Omental fat pad (tissue), 4 donors: ENCODE data around the gene GUCY1A2. TPM values are rescaled to one million over a fixed set of nuclear protein-coding genes. Genes with fewer than 3 reads are reported as not detected.

Source experiments
- ATAC-seq: fragments of 150-250 bp; one replicate; pipeline ENCODE4 v1.9.1; 2016; ENCODE audit warnings: mild to moderate bottlenecking, moderate library complexity; ENCODE audit not compliant: low FRiP score
- DNase-seq: peaks from one replicate; pipeline ENCODE4 v3.0.0-alpha.2; 2019; ENCODE audit warnings: low spot score
- CTCF ChIP-seq, 3 donors: fragments of 450-650 bp; IDR thresholded peaks; one replicate each; pipeline ENCODE4 v1.5.1; 2016 to 2017; ENCODE audit warnings: antibody characterized with exemption in 3 of 3, mild to moderate bottlenecking in 3 of 3, moderate library complexity in 2 of 3
- total RNA-seq, 4 donors: library from RNA; depleted of rRNA; stranded (reverse); fragments of >200 nt; gene quantifications; one replicate each; pipeline ENCODE4 v1.1.0, GENCODE V29; 2016

Gene GUCY1A2
- total RNA-seq, 4 donors from 2014 or later = 2.8 to 26.6 (median 5.1) TPM

- DNase-seq = no peak
- TF ChIP-seq CTCF (IDR thresholded peaks at IDR 0.05) = no peak
- no peak for ATAC-seq
Observed at GRCh38 chr11:107042748-107043147, 24.5 kb upstream of the GUCY1A2 start.

- no peak for TF ChIP-seq CTCF (IDR thresholded peaks at IDR 0.05)
- no peak for ATAC-seq
- DNase-seq = no peak
Observed at GRCh38 chr11:107041088-107041444, 22.8 kb upstream of the GUCY1A2 start.

GRCh38 chr11:107040433-107041087 is 22.3 kb upstream of the GUCY1A2 start:
- ATAC-seq (no peak), DNase-seq (no peak)
- no peak for TF ChIP-seq CTCF (IDR thresholded peaks at IDR 0.05)

- DNase-seq (no peak), ATAC-seq (no peak)
- TF ChIP-seq CTCF (IDR thresholded peaks at IDR 0.05) = no peak
Observed at GRCh38 chr11:107025673-107026072, 7.4 kb upstream of the GUCY1A2 start.

GRCh38 chr11:107020594-107020993 is 2.3 kb upstream of the GUCY1A2 start:
- DNase-seq (no peak), ATAC-seq (no peak)
- TF ChIP-seq CTCF (IDR thresholded peaks at IDR 0.05) = no peak

GRCh38 chr11:107018902-107019493 is 722 bp upstream of the GUCY1A2 start:
- no peak for TF ChIP-seq CTCF (IDR thresholded peaks at IDR 0.05)
- ATAC-seq (peak; percentile 78), DNase-seq (no peak)
